Type B pancreatic cell (in vitro differentiated cells): ENCODE results near the gene PAX9. TPM values are rescaled to one million over a fixed set of nuclear protein-coding genes. Genes with fewer than 3 reads are reported as not detected.

ENCODE experiments used
- total RNA-seq: library from RNA; stranded (reverse); gene quantifications from 2 replicates; pipeline ENCODE4 v1.2.1, GENCODE V29; 2021; ENCODE audit warnings: low replicate concordance

PAX9 gene
- total RNA-seq, 1 donor from 2014 or later, result 5.6 TPM

Other genes starting within 250 kb of the PAX9 start
- 7.4 and 9.3 TPM in 2 replicates for gene NKX2-1, start 141.6 kb upstream of the PAX9 start, total RNA-seq
- gene NKX2-8, start 79.2 kb upstream of the PAX9 start, total RNA-seq, result 1.1 and 2.1 TPM in 2 replicates